ENCODE results near the gene GNGT2.

DNA sequence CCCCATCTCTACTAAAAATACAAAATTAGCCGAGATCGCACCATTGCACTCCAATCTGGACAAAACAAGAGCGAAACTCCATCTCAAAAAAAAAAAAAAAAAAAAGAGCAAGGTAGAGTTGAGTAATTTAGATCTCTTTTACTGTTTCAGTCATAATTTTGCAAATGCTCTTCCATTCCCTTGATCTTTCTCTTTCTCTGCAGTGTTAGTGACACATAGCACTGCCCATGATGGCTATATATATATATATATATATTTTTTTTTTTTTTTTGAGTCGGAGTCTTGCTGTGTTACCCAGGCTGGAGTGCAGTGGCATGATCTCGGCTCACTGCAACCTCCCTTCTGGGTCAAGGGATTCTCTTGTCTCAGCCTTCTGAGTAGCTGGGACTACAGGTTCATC lies 32.4 kb upstream of the GNGT2 start:
- no peak for TF ChIP-seq RAD21 (IDR thresholded peaks at IDR 0.05; ENCODE audit: low read length)
- no peak for TF ChIP-seq CTCF (conservative IDR thresholded peaks at IDR 0.05; ENCODE audit: low read depth, low read length)
- TF ChIP-seq, protein P1, sequence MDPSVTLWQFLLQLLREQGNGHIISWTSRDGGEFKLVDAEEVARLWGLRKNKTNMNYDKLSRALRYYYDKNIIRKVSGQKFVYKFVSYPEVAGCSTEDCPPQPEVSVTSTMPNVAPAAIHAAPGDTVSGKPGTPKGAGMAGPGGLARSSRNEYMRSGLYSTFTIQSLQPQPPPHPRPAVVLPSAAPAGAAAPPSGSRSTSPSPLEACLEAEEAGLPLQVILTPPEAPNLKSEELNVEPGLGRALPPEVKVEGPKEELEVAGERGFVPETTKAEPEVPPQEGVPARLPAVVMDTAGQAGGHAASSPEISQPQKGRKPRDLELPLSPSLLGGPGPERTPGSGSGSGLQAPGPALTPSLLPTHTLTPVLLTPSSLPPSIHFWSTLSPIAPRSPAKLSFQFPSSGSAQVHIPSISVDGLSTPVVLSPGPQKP (IDR thresholded peaks at IDR 0.05; ENCODE audit: borderline replicate concordance, low read depth, low read length), result no peak
- TF ChIP-seq POLR2A (IDR thresholded peaks at IDR 0.05; ENCODE audit: low read depth, low read length), result no peak
- TF ChIP-seq CEBPB (IDR thresholded peaks at IDR 0.05; ENCODE audit: low read depth, low read length), result no peak
- TF ChIP-seq BHLHE40 (IDR thresholded peaks at IDR 0.05; ENCODE audit: low read depth, low read length), result no peak
- TF ChIP-seq, protein P2, sequence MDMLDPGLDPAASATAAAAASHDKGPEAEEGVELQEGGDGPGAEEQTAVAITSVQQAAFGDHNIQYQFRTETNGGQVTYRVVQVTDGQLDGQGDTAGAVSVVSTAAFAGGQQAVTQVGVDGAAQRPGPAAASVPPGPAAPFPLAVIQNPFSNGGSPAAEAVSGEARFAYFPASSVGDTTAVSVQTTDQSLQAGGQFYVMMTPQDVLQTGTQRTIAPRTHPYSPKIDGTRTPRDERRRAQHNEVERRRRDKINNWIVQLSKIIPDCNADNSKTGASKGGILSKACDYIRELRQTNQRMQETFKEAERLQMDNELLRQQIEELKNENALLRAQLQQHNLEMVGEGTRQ (IDR thresholded peaks at IDR 0.05; ENCODE audit: low read depth, low read length), result no peak
- no peak for TF ChIP-seq RFX5 (IDR thresholded peaks at IDR 0.05; ENCODE audit: low read depth, low read length)
- TF ChIP-seq MXI1 (IDR thresholded peaks at IDR 0.05; ENCODE audit: borderline replicate concordance, low read depth, low read length), result no peak

Measured in IMR-90 (cell line).